HepG2 (cell line): Measurements from ENCODE around the gene ZNF322. TPM values are rescaled to one million over a fixed set of nuclear protein-coding genes. Genes with fewer than 3 reads are reported as not detected.

Experiments
- AKAP8 ChIP-seq: sonication (generic); formaldehyde crosslinking; IDR thresholded peaks from 2 replicates; pipeline ENCODE4 v1.5.1; 2020; ENCODE audit warnings: mild to moderate bottlenecking, missing genetic modification reagents
- ASH2L ChIP-seq: fragments of 300-600, 200-600 bp; sonication (generic); IDR thresholded peaks from 2 replicates; pipeline ENCODE4 v1.7.0; 2017; ENCODE audit warnings: low read depth, mild to moderate bottlenecking, moderate library complexity, mixed read lengths, low read length; ENCODE audit not compliant: insufficient read length
- EZH2 ChIP-seq: conservative IDR thresholded peaks from 2 replicates; pipeline ENCODE4 v1.6.1; 2012; ENCODE audit warnings: mild to moderate bottlenecking, low read depth, low read length, moderate library complexity
- FOXO1 ChIP-seq: sonication (generic); formaldehyde crosslinking; IDR thresholded peaks from 2 replicates; pipeline ENCODE4 v1.4.0; 2020; ENCODE audit warnings: missing genetic modification reagents
- GZF1 ChIP-seq: sonication (generic); formaldehyde crosslinking; IDR thresholded peaks from 2 replicates; pipeline ENCODE4 v1.5.1; 2020; ENCODE audit warnings: mild to moderate bottlenecking, missing genetic modification reagents
- MIER3 ChIP-seq: IDR thresholded peaks from 2 replicates; pipeline ENCODE4 v1.6.1; 2016; ENCODE audit warnings: missing compliant biosample characterization, borderline replicate concordance
- PBX3 ChIP-seq: sonication (generic); formaldehyde crosslinking; IDR thresholded peaks from 2 replicates; pipeline ENCODE4 v1.8.1; 2023; ENCODE audit warnings: missing genetic modification reagents, inconsistent platforms, borderline replicate concordance
- RBM39 ChIP-seq: fragments of 200-400 bp; formaldehyde crosslinking; IDR thresholded peaks from one replicate; pipeline ENCODE4 v1.6.1; 2018; ENCODE audit warnings: antibody characterized with exemption, mild to moderate bottlenecking, low read depth, low read length; ENCODE audit not compliant: poor library complexity, severe bottlenecking
- RFXANK ChIP-seq: IDR thresholded peaks from 2 replicates; pipeline ENCODE4 v1.6.1; 2016
- SIN3A ChIP-seq: IDR thresholded peaks from 2 replicates; pipeline ENCODE4 v1.6.1; 2011; ENCODE audit warnings: low read depth, mild to moderate bottlenecking, control low read depth, low read length, borderline replicate concordance
- SRSF4 ChIP-seq: fragments of 200-400 bp; formaldehyde crosslinking; IDR thresholded peaks from one replicate; pipeline ENCODE4 v1.6.1; 2018; ENCODE audit warnings: mild to moderate bottlenecking, low read depth, low read length, moderate library complexity; ENCODE audit not compliant: poor library complexity, severe bottlenecking
- TBX2 ChIP-seq: sonication (generic); formaldehyde crosslinking; IDR thresholded peaks from 2 replicates; pipeline ENCODE4 v1.5.0; 2020; ENCODE audit warnings: missing genetic modification reagents, mild to moderate bottlenecking, borderline replicate concordance
- ZNF431 ChIP-seq: sonication (generic); formaldehyde crosslinking; IDR thresholded peaks from 2 replicates; pipeline ENCODE4 v1.9.0; 2022; ENCODE audit warnings: missing genetic modification reagents, low read depth, mild to moderate bottlenecking, borderline replicate concordance
- ZSCAN31 ChIP-seq: sonication (generic); formaldehyde crosslinking; IDR thresholded peaks from 2 replicates; pipeline ENCODE4 v1.5.0; 2020; ENCODE audit warnings: low read depth, mild to moderate bottlenecking, missing genetic modification reagents
- polyA plus RNA-seq, 8 experiments: library from polyadenylated mRNA; depleted of rRNA in 3 of 8; stranded (reverse) in 7 of 8; unstranded in 1 of 8; fragments of >200 nt; fragmentation: Illumina TruSeq in 4 of 8; extraction: Trizol in 4 of 8; gene quantifications; 2 replicates each; pipeline versions ENCODE4 v1.2.1 to v1.2.3, GENCODE V29; 2011 to 2016; ENCODE audit warnings: low read depth in 4 of 8, missing spikeins in 1 of 8, mixed read lengths in 1 of 8; ENCODE audit not compliant: insufficient read depth in 1 of 8
- total RNA-seq, 5 experiments: library from RNA; depleted of rRNA; stranded (reverse); fragments of >200 nt; fragmentation: Illumina TruSeq; extraction: Trizol; gene quantifications; 2 replicates each; pipeline ENCODE4 v1.2.3, GENCODE V29; 2016; ENCODE audit warnings: low read depth in 1 of 5
- TF ChIP-seq, protein P1 (sequence below): IDR thresholded peaks from 2 replicates; pipeline ENCODE4 v1.6.1; 2012; ENCODE audit warnings: low read length, improper control_type of control experiment
- TF ChIP-seq, protein P2 (sequence below): sonication (generic); formaldehyde crosslinking; IDR thresholded peaks from 2 replicates; pipeline ENCODE4 v1.4.0; 2020; ENCODE audit warnings: mild to moderate bottlenecking, missing genetic modification reagents
- TF ChIP-seq, protein P3 (sequence below): sonication (generic); formaldehyde crosslinking; IDR thresholded peaks from 2 replicates; pipeline ENCODE4 v1.4.0; 2020; ENCODE audit warnings: mild to moderate bottlenecking, missing genetic modification reagents

Gene ZNF322
- total and polyA plus RNA-seq, 2 of the 13 experiments (the other 11 are each of a cell fraction or from before 2014, with no cell fraction given): 8.3 to 22.8 TPM

- TF ChIP-seq, protein P1, sequence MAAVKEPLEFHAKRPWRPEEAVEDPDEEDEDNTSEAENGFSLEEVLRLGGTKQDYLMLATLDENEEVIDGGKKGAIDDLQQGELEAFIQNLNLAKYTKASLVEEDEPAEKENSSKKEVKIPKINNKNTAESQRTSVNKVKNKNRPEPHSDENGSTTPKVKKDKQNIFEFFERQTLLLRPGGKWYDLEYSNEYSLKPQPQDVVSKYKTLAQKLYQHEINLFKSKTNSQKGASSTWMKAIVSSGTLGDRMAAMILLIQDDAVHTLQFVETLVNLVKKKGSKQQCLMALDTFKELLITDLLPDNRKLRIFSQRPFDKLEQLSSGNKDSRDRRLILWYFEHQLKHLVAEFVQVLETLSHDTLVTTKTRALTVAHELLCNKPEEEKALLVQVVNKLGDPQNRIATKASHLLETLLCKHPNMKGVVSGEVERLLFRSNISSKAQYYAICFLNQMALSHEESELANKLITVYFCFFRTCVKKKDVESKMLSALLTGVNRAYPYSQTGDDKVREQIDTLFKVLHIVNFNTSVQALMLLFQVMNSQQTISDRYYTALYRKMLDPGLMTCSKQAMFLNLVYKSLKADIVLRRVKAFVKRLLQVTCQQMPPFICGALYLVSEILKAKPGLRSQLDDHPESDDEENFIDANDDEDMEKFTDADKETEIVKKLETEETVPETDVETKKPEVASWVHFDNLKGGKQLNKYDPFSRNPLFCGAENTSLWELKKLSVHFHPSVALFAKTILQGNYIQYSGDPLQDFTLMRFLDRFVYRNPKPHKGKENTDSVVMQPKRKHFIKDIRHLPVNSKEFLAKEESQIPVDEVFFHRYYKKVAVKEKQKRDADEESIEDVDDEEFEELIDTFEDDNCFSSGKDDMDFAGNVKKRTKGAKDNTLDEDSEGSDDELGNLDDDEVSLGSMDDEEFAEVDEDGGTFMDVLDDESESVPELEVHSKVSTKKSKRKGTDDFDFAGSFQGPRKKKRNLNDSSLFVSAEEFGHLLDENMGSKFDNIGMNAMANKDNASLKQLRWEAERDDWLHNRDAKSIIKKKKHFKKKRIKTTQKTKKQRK: no peak
- TF ChIP-seq PBX3: no peak
- 0 out of 2 replicates have a peak, but pooled peaks have one; percentile 40 for TF ChIP-seq SIN3A
- no peak for TF ChIP-seq ASH2L
- TF ChIP-seq RFXANK (CRISPR knock-in tag): peak; percentile 77; the same call in 1 of the 2 replicates
- TF ChIP-seq ZNF431: no peak; the same call in 1 of the 2 replicates
- peak; percentile 78 for TF ChIP-seq RBM39
- TF ChIP-seq TBX2 (CRISPR knock-in tag): peak; percentile 79
- TF ChIP-seq ZSCAN31 (CRISPR knock-in tag): no peak
- no peak for TF ChIP-seq AKAP8
- TF ChIP-seq EZH2: no peak
- peak; percentile 68; the same call in 1 of the 2 replicates for TF ChIP-seq MIER3 (CRISPR knock-in tag)
- TF ChIP-seq, protein P2, sequence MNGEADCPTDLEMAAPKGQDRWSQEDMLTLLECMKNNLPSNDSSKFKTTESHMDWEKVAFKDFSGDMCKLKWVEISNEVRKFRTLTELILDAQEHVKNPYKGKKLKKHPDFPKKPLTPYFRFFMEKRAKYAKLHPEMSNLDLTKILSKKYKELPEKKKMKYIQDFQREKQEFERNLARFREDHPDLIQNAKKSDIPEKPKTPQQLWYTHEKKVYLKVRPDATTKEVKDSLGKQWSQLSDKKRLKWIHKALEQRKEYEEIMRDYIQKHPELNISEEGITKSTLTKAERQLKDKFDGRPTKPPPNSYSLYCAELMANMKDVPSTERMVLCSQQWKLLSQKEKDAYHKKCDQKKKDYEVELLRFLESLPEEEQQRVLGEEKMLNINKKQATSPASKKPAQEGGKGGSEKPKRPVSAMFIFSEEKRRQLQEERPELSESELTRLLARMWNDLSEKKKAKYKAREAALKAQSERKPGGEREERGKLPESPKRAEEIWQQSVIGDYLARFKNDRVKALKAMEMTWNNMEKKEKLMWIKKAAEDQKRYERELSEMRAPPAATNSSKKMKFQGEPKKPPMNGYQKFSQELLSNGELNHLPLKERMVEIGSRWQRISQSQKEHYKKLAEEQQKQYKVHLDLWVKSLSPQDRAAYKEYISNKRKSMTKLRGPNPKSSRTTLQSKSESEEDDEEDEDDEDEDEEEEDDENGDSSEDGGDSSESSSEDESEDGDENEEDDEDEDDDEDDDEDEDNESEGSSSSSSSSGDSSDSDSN: peak; percentile 90
- no peak for TF ChIP-seq SRSF4
- TF ChIP-seq GZF1 (CRISPR knock-in tag): peak; percentile 90
- TF ChIP-seq FOXO1: peak; percentile 83; the same call in 1 of the 2 replicates
- TF ChIP-seq, protein P3, sequence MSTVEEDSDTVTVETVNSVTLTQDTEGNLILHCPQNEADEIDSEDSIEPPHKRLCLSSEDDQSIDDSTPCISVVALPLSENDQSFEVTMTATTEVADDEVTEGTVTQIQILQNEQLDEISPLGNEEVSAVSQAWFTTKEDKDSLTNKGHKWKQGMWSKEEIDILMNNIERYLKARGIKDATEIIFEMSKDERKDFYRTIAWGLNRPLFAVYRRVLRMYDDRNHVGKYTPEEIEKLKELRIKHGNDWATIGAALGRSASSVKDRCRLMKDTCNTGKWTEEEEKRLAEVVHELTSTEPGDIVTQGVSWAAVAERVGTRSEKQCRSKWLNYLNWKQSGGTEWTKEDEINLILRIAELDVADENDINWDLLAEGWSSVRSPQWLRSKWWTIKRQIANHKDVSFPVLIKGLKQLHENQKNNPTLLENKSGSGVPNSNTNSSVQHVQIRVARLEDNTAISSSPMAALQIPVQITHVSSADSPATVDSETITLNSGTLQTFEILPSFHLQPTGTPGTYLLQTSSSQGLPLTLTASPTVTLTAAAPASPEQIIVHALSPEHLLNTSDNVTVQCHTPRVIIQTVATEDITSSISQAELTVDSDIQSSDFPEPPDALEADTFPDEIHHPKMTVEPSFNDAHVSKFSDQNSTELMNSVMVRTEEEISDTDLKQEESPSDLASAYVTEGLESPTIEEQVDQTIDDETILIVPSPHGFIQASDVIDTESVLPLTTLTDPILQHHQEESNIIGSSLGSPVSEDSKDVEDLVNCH (CRISPR knock-in tag): no peak
Observed at GRCh38 chr6:26595669-26596269, 63.8 kb downstream of the ZNF322 start (continued).
